Right renal pelvis (tissue), 4 donors: Measurements from ENCODE around the gene CTNND2. TPM values are rescaled to one million over a fixed set of nuclear protein-coding genes. Genes with fewer than 3 reads are reported as not detected.
"Not testable (repeated sequence)": the region's sequence is repeated elsewhere in the genome, so short reads cannot be mapped to it uniquely, and the experiment has no call there.

Experiments
- DNase-seq, 4 donors: peaks; one replicate each; pipeline ENCODE4 v3.0.0-alpha.2; 2013; ENCODE audit warnings: low read depth in 4 of 4, low spot score in 3 of 4, missing footprints in 1 of 4
- polyA plus RNA-seq, 4 donors: library from polyadenylated mRNA; unstranded; fragments of 120-200 nt; gene quantifications; one replicate each; pipeline ENCODE4 v1.2.1, GENCODE V29; 2013; ENCODE audit not compliant: insufficient read length in 4 of 4

Gene CTNND2
- polyA plus RNA-seq, 4 donors: 1.9 to 2.8 (median 2.5) TPM

DNA sequence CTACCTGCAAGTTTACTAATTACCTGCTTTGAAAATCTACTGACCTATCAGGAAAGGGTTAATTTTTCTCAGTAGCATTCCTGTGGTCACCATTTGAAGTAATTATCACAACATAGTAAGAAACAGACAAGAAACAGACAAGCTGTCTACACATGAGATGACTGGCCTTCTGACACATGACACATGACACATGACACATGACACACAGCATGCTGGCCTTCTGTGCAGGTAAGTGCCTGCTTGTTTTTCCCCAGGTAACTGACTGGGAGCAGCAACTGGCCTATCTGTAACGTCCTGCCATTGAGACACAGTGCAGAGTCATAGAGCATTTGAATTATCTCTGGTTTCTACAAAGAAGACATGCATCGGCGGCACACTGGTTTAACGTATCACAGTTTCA, 222.4 kb downstream of the CTNND2 start:
- no peak for DNase-seq

DNA sequence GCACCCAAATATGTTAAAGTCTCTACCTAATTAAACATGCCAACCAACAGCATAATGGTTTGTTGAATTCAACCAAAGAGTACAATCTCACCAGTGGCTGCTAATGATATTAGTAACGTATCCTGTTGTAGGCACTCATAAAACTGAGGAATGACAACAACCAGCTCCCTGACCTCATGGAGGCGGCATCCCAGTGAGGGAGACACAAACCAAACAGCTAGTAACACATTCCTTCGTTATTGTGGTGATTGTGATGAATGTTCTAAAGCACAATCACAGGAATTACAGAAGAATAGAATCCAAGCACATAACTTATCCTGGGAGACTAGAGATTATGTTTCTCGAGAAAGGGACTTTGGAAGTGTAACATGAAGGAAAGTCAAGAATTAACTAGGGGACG, 224.6 kb downstream of the CTNND2 start:
- no peak for DNase-seq

DNA sequence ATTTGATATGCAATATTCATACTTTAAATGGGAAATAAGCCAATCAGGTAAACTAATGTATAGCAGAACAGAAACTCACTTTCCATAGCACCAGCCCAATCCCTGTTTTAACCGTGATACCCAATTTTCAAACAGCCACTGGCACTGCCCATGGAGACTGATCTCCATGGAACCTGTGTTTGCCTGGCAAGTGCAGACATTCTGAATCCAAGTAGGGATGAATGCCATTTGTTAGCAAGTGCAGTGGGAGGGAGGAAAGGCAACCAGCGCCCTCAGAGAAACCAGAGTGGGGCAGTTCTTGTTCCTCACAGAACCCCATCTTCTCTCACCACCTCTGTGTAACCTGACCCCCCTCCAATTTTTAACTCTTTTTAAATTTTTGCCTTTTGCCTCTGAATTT, 229.1 kb downstream of the CTNND2 start:
- no peak for DNase-seq

DNA sequence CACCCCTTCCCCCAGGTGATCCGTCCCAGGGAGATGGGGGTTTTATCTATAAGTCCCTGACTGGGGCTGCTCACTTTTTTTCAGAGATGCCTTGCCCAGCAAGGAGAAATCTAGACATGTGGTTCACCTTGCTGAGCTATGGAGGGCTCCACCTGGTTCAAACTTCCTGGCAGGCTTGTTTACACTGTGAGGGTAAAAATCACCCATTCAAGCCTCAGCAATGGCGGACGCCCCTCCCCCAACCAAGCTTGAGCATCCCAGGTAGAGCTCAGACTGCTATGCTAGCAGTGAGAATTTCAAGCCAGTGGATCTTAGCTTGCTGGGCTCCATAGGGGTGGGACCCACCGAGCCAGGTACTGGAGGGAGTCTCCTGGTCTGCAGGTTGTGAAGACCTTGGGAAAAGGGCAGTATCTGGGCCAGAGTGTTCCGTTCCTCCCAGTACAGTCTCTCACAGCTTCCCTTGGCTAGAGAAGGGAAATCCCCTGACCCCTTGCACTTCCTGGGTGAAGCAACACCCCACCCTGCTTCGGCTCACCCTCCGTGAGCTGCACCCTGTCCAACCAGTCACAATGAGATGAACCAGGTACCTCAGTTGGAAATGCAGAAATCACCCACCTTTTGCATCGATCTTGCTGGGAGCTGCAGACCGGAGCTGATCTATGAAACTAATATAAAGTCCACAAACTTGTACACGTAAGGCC, 231.7 kb downstream of the CTNND2 start:
- no peak for DNase-seq

DNA sequence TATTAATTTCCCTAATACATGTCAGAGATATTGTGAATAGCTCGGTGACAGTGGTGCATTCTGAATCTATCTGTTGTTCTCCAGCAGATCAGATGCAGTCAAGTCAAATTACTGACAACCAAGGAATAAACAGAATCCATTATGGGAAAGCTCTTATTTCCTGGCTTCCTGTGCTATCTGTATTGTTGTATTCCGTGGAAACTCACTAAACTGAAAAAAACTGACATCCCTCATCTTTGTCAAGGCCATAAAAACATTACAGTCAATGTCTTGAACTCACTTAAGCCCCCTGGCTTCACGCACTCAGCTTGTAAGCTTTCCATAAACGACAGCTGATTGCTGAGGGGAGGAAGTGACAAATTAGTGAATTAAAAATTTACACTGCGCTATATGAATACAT, 245.9 kb downstream of the CTNND2 start:
- no peak for DNase-seq

DNA sequence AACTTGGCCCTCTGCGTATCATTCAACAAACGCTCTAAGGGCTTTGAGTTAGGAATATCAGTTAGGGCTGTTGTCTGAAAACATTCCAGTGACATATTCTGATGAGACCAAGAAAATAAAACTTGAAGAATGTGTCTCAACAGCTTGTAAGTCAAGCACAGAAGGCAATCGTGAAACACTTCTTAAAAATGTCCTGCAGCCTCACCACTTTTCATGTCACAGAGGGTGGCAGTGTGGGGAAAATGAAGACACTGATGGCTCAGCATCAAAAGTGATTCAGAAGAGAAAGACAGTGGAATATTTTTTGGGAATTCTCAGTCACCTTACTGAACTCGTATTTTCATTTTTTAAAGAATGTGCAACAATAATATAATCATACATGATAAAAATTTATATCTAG, 247.3 kb downstream of the CTNND2 start:
- no peak for DNase-seq

DNA sequence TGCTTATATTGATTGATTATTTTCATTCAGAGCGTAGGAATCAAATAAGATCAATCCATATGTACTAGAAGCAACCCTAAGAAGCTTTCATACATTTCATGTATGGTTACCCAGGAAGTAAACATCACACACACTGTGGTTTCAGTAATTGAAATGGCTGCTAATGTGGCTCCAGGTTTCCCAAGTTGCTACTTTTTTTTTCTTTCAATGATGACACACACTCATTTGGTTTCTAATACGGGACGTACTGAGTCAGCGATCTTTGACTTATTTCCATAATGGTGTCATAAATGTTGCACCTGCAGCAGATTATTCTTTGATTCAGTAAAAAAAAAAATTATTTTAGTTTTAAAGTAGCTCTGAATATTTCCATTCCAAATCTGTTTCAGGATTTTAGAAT, 248.6 kb downstream of the CTNND2 start:
- no peak for DNase-seq

DNA sequence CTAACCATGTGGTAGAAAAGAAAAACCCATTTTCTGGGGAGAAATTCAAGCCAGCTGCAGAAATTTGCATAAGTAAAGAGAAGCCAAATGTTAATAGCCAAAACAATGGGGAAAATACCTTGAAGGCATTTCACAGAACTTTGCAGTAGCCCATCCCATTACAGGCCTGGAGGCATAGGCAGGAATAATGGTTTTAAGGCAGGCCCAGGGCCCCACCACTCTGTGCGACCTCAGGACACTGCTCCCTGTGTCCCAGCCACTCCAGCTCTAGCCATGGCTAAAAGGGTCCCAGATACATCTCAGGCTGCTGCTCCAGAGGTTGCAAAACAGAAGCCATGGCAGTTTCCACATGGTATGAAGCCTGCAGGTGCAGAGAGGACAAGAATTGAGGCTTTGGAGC, 253.3 kb downstream of the CTNND2 start:
- DNase-seq: no peak

DNA sequence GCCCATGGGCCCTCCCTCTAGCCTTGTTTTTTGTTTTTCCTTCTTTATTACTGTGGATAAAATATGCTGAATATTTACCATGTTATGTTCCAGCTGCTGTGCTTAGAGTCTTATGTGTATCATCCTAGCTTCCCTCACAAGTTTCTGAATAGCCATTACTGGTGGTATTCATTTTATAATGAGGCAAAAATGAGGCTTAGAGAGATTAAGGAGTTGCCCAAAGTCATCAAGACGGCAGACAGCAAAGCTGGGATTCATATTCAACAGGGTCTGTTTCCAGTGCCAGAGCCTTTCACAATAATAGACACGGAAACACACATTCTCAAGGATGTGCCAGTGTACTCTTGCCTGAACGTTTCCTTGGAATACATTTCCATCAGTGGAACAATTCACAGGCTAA, 258.1 kb downstream of the CTNND2 start:
- no peak for DNase-seq

DNA sequence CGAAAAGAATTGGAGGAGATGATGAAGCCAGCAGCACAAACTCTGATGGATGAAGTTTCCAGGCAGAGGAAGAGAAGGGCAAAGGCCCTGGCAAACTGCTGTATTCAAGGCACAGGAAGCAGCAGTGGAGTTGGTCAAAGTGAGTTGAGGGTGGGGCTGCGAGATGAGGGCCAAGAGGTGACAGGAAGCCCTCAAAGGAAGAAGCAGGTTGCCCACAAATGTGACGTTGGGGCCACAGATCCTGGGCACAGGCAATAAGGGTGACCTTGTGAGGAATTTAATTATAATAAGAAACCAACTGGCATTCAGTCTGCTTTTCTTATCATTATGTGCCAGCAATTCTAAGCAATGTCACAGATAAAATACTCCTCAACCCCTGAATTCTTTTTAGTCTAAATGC, 261.8 kb downstream of the CTNND2 start:
- DNase-seq: no peak

DNA sequence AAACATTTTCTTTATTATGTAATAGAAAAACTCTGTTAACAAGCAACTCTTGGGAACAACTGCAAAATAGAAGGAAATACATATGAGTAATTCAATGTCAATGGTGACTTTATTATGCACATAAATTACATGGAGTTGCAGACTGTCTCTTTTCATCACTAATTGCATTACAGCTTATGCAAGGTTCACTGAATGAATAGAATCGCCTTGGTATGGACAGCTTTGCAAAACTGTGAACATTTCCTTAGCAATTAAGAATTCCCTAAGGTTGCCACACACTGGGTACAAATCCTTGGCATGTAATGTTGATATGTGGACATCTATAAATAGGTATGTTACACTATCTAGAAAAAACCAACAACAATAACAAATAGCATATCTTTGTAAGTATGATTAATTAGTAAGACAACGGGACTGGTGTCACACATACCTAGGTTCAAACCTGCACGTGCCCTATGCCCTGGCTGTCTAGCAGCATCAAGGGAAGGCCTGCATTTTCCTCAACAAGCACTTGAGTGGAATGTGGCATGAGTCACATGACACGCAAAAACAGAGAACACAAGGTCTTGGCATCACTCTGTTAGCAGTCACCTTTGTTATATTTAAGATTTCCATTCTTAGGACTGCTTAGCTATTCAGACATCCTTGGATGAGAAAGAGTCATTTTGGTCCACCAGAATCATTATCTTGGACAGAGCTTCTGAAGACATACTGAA, 263.9 kb downstream of the CTNND2 start:
- DNase-seq: no peak

DNA sequence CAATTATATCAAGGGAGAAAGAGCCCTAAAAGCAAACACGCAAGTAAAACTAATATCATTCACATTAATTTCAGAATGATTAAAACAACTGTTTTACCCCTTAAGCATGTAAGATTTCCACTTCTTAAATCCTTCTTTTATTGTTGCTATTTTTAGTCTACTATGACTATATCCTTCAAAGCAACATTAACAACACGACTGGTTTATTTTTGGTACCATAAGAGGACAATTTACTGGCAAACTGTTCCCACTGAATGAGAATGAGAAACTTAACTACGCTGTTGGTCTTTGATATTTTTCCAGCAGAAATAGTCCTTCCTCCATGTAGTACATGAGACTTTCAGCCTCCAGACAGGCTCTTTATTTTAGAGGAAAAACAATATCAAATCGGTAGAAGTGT, 281.5 kb downstream of the CTNND2 start:
- no peak for DNase-seq

DNA sequence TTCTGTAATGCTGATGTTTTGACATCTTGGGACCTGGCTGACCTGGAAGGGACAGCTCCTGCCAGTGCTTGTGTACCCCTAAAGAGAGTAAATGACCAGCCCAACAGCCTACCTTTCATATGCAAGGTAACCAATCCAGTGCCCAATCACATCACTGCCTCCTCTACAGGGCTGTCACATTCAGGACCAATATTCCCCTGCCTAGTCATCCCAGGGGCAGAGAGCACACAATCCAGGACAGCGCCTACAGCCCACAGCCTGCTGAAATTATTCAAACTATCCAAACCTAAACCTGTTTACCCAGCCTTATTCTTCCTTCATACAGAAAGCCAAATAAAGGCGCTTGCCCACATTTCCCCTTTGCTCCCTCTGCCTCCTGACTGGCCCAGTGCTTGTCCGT, 284.1 kb downstream of the CTNND2 start:
- no peak for DNase-seq

DNA sequence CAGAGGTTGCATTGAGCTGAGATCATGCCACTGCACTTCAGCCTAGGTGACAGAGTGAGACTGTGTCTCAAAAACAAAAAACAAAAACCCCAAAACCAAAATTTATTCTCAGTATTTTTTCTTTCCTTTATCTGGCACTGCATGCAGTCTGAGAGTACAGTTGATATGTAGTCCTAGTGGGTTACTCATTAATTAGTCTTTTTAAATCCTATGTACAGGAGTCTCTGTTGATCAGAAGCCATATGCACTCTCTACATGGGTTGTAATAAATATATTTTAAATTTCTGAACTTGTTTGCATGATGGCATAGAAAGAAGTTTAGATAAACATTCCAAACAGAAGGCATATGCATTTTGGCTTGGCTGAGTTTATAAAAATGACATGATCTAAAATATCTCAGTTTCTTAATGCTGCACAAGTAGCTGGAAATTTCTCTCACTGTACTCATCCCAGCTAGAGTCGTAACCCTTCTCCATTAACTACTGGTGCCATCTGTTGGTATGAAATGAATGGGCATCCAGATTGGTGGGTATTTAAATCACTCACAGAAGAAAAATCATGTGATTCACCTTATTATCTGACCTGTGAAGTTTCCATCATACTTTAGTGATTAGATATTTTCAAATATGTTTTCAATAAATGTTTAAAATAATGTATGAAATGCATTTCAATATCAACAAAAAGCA, 284.8 kb downstream of the CTNND2 start:
- peak in 2 of 4 donors; percentile 5 for DNase-seq

DNA sequence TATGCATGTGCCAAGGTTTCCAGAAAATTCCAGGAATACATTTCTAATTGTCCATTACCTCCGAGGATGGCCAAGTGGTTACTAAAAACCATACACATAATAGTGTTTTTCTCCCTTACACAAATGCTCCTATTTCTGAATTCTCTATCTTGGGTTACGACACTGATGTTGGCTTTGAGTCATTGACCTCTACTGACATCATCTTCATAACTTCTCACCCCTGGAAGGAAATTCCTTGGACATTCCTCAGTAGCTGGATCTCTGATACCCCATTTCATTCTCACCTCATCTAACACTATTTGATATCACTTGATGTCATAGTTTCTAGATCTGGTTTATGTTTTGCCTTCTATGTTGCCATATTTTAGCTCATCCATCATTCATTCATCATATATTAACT, 287.2 kb downstream of the CTNND2 start:
- DNase-seq: no peak

DNA sequence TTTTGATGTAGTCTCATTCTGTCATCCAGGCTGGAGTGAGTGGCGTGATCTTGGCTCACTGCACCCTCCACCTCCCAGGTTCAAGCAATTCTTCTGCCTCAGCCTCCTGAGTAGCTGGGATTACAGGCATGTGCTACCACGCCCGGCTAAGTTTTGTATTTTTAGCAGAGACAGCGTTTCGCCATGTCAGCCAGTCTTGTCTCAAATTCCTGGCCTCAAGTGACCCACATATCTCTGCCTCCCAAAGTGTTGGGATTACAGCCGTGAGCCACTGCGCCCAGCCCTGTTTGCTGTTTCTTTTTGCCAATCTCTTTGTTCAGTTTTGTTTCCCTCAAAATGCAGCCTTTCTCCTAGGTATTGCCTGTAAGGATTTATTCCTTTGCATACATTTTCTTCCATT, 287.6 kb downstream of the CTNND2 start:
- not testable (repeated sequence) for DNase-seq

DNA sequence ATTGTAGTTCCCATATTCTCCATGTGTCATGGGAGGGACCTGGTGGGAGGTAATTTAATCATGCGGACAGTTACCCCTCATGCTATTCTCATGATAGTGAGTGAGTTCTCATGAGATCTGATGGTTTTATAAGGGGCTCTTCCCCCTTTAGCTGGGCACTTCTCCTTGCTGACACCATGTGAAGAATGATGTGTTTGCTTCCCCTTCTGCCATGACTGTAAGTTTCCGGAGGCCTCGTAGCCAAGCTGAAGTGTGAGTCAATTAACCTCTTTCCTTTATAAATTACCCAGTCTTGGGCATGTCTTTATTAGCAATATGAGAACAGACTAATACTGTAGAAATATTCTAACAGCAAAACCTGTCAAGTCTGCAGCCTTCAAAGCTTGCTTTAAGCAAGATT, 293.2 kb downstream of the CTNND2 start:
- no peak for DNase-seq

DNA sequence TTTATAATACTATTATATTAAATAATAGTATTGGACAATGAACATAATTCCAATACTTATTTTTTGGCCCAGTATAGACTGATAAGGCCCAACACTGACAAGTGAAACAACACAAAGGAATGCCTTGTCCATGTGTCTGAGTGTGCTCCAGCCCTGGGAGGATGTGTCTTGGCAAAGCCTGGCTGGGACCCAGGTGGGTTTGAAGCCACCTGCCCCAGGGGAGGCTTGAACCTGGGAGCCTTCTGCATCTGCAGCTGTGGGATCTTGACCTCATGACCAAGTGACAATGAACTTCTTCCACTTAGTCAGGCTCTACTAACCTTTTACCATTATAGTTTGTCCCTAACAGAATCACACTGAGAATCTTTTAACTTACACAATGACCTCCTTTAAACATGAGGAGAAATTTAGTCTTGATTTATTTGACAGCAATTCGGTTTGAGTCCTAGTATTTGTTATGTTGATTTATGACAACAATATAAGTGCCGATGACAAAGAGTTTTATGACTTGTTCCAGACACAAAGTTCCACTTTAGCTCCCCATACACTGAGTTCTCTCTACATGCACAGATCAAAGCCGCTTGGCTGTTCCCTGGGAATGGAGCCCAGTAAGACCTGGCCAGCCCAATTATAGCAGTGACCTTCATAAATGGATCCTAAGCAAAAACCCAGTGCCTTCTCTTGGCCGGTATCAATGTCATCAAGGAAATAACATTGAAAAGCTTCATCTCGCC, 294.5 kb downstream of the CTNND2 start:
- no peak for DNase-seq

DNA sequence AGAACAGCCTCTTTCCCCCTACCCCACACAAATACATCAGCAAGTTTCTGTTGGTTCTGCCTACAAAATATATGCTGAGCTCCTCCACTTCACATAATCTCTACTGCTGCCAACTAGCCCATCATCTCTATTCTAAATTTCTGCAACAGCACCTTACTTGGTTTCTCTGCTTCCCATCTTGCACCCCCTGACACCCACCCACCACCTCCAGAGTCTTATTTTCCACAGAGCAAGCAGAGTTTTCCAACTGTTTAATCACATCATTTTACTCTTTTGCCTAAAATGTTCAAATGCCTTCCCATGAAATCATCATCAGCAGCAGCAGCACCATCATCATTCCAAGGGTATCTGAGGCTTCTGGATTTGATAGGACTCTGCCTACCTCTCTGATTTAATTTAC, 295.7 kb downstream of the CTNND2 start:
- no peak for DNase-seq

DNA sequence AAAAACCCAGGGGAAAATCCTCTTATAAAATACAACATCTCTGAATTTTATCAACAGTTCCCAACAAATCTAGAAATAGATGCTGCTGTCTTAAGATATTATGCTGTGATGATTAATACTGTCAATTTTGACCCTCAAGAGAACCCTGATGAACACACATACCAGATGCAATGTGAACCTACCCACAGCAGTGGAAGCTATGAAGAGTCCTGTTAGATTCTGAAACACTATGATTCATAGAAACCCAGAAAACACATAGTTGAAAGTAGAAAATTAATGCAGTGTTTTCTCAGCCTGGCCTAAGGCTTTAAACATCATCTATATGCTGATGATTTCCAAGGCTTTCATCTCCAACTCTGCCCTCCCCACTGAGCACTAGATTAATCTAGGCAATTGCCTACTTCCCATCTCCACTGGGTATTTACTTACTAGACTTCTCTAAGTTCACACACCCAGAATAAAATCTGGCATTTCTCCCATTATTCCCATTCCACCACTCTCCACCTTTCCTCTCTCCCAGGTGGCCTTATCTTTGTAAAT, 296.2 kb downstream of the CTNND2 start:
- DNase-seq: no peak

DNA sequence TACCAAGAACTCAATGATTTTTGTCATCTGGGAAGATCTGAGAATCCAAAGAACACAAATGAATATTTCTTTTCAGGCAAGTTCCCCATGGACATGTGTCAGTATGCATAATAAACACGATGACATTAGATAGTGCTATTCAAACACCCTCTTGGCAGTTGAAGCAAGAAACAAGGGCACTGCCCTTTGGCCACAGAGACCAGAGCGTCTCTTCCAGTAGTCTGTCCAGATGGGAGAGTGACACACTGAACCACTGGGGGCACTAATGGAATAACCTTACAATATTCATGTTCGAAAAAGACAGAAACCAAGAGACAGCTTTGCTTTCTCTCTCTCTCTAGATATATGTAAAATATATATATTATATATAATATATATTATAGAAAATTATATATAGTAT, 301.9 kb downstream of the CTNND2 start:
- no peak for DNase-seq
